ENCODE results near the gene PIK3AP1.
"Not testable (repeated sequence)": the region's sequence is repeated elsewhere in the genome, so short reads cannot be mapped to it uniquely, and the experiment has no call there.

PIK3AP1 gene

GRCh38 chr10:96719850-96720421 is 378 bp downstream of the PIK3AP1 start:
- peak; percentile 61 for DNase-seq

DNA sequence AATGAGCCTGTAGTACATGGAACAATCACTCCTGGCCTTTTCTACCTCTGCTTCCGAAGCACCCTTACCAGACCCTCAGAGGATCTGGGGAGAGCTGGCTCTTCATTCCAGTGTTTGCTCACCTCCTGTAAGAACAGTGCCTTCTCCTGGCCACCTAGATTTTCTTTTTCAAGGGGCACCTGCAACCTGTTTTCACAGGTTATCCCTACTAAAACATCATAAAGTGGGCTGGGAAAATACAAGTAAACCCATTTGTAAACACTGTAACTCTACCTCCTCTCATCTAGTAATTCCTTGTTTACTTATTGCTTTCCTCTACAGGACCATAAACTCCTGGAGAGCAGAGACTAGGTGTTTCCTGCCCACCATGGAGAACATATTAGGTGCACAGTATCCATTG is 1.1 kb downstream of the PIK3AP1 start:
- DNase-seq, result no peak

- DNase-seq, result peak; percentile 67
Measured at GRCh38 chr10:96718304-96718990, 1.9 kb downstream of the PIK3AP1 start.

DNA sequence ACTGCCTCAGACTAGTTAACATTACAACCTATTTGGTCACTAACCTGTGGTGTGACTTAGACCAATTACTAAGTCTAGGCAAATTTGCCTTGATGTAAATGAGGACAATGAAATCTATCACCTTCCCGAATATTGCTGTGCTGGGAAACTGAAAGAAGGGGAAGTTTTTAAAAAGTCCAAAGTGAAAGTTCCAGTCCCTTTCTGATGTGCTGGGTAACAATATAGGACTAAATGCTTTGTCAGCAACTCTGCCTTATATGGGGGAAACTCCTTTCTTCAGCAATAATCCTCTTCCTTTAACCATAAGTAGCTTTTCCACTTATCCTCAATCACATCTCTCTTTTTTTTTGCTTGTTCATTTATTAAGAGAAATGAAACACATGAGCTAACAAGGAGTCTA is 3.9 kb downstream of the PIK3AP1 start:
- no peak for DNase-seq

GRCh38 chr10:96714746-96715255 is 5.5 kb downstream of the PIK3AP1 start:
- DNase-seq, result no peak

DNA sequence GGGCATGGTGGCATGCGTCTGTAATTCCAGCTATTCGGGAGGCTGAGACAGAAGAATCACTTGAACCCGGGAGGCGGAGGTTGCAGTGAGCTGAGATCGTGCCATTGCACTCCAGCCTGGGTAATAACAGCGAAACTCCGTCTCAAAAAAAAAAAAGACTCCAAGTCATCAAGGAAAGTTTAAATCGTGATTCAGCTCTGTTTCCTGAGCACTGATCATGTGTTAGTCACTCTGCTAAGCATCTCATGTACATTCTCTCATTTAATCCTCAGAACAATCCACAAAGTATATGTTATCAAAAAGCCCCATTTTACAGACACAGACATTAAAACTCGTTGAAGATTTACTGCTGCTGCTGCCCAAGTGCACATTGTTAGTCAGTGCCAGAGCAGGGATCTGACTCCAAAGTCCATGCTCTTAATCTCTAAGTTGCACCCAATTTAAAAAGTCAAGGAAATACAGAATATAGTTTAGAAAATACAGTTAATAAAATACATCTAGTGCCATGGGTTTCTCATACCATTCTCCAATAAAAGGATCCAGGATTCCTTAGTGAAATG is 6.2 kb downstream of the PIK3AP1 start:
- no peak for DNase-seq

GRCh38 chr10:96712662-96713271 is 7.5 kb downstream of the PIK3AP1 start:
- no peak for DNase-seq

DNA sequence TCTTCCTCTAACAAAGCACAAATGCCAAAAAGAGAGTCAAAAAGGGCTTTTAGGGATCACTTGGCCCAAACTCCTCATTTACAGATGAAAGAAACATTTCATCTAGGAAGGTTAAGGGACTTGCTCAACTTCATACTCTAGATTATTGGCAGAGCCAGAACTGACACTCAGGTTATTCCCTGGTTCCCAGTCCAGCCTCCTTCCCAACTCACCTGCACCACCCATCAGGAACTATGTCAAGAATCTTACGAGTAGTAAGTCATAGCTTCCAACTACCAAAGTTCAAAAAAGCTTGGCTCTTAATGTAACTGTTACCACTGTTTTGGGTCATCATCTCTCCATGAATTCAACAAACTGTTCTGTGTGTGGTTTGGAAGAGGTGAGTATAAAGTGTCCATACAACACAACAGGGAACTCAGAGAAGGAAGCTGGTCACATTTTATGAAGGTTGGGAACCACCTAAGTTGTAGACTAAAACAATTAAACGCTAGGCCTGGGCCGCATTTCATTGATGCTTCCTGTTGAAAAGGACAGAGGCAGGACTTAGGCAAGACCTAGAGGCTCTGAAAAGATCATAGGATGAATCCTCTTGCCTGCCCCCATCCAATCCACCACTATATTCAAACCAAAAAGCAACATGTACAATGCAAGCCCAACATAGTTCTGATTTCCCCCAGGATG is 9.1 kb downstream of the PIK3AP1 start:
- DNase-seq, result no peak

- DNase-seq, result no peak
Measured at GRCh38 chr10:96709525-96709924, 10.8 kb downstream of the PIK3AP1 start.

DNA sequence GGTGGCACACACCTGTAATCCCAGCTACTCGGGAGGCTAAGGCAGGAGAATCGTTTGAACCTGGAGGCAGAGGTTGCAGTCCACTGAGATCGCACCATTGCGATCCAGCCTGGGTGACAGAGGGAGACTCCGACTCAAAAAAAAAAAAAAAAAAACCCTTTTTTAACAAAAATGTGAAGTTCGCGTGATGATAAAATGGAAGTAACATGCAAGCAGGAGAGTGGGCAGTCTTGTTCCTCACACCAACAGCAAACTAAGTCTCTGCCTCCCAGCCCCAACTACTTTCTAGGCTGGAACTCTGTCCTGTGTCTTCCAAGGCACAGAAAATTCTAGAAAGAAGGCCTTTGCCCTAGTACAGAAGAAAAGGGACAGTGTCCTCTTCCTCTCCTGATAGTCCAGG is 11.3 kb downstream of the PIK3AP1 start:
- DNase-seq, result no peak

DNA sequence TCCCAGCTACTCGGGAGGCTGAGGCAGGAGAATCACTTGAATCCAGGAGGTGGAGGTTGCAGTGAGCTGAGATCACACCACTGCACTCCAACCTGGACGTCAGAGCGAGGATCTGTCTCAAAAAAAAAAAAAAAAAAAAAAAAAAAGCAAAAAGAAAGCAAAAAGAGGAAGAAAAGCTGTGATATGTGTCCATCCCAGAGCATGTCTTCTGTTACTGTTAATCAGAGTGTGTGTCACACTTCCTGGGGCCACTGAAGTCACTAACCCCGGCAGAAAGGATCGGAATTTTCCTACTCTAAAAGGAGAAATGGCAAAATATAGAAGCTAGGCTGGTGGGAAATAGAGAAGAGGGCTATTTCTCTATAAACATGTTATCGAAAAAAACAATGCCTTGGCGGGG is 11.9 kb downstream of the PIK3AP1 start:
- peak; percentile 74 for DNase-seq

DNA sequence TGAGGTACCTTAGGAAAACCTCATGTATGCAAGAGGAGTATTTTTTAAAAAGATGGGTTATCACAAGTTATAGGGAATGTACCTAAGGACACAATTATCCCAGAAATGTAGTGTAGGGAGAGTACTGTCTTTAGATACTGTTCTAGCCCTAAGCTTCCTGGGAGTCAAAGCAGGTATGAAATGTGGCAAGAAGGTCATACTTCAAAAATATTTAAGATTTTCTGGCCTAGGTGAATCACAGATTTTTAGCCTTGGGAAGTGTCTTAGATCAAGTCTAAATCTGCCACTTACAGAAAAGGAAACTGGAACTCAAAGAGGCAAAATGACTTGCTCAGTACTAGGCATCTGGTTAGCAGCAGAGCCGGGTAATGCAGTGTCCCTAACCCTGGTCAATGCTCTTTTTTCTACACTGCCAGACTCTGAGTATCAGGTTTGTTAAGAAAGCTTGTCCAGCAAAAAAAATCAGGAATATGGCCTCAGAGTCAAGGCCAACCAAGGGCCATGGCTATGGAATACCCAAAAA is 13.9 kb downstream of the PIK3AP1 start:
- DNase-seq, result no peak

GRCh38 chr10:96705134-96705533 is 15.2 kb downstream of the PIK3AP1 start:
- DNase-seq, result no peak

GRCh38 chr10:96704563-96704962 is 15.8 kb downstream of the PIK3AP1 start:
- DNase-seq, result no peak

DNA sequence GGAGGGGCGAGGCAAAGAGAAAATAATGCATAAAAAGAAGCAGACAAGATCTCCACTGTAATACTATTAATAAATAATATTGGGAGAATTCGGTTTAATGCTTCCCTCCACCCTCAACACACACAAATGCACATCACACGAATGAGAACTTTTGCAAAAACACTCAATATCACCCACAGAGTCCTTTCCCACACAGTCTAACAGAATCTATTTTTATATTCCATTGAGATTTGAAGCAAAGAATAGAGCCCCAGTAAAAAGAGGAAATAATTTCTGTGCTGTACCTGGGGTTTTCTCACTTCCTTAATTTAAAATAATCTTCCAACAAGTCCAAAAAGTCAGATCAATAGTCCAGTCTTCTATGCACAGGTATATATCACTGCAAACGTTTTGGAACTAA is 17.0 kb downstream of the PIK3AP1 start:
- DNase-seq, result no peak

DNA sequence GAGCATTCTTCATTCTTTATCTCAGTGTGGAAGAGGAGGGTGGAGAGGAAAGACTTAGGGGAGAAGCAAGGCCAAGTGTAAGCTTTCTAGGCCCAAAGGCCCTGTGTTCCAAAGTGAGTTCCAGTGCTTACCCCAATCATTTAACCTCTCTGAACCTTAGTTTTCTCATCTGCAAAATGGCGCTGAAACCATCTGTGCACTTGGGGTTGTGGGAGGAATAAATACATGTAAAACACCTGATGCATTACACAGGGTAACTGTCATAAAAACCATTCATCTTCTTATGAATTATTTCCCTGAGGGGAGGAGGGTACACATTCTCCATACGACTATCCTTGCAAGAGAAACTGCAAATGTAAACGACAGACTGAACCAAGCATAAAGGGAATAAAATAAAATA is 19.0 kb downstream of the PIK3AP1 start:
- no peak for DNase-seq

DNA sequence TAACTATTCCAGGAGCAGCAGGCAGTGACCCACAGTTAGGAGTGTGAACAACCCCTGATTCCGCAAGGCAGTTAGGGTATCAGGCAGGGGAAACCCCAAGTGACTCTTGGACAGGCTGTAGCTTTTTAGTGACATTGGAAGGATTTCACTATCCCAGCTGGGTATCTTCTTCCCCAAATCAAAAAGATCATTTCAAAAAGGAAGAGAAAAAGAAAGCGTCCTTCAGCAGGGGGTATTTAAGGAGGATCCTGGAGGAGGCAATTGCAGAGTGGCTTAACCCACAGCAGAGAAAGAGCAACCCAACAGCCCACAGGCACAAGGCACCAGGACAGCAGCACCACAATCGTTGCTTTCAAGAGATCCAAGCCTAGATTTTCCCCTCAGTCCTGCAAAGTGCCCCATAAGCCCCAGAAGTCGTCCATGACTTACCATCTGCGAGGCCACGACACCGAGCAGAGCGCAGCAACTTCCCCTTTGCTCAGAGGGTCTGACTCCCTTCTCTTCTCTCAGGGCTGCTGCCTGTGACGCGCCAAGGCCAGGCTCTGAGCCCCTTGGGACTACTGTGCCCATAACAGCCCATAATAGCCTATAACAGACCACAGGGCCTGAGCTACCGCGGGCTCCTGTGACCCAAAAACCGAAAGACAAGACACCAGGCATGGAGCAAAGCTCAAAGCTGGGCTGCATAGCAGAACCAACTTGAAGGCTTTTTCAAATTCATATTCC is 19.8 kb downstream of the PIK3AP1 start:
- peak; percentile 75 for DNase-seq

DNA sequence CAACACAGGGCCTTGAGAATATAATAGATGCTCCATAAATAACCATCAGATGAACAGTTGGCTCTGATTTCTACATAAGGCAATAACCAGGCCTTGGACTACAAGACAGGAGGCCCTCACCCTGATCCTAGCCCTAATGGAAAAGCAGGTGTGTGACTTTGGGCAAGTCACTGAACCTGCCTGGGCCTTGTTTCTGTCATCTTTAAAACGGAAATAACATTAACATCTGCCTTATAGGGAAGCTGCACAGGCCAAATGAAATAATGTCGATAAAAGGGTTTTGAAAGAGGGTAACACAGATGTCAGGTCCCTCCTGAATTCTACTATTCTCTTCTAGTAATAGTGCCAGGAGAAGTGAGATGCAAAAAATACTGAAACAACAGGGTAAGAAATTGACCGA is 20.7 kb downstream of the PIK3AP1 start:
- DNase-seq, result no peak

DNA sequence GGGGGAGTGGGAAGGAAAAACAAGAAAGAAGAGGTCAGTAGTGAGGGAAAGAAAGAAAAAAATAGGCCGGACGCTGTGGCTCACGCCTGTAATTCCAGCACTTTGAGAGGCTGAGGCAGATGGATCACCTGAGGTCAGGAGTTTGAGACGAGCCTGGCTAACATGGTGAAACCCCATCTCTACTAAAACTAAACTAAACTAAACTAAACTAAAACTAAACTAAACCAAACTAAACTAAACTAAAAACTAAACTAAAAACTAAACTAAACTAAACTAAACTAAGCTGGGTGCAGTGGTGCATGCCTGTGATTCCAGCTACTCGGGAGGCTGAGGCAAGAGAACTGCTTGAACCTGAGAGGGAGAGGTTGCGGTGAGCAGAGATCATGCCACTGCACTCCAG is 22.0 kb downstream of the PIK3AP1 start:
- not testable (repeated sequence) for DNase-seq

GRCh38 chr10:96697438-96697837 is 22.9 kb downstream of the PIK3AP1 start:
- DNase-seq, result no peak

GRCh38 chr10:96696845-96697425 is 23.4 kb downstream of the PIK3AP1 start:
- no peak for DNase-seq

All from GF-D8 (cell line).